Endothelial cell of umbilical vein (primary cell): ENCODE data around the gene THSD4. TPM values are rescaled to one million over a fixed set of nuclear protein-coding genes. Genes with fewer than 3 reads are reported as not detected.

Source experiments
- BruUV-seq: library from RNA; stranded (reverse); fragments of 400-500 nt; replicated peaks from 2 replicates; lab custom pipeline; 2021; lab: Mats Ljungman, UMichigan
- CTCF ChIA-PET: fragments of 300-600, 350-600 bp; sonication (Branson Sonifier 250); formaldehyde crosslinking; loops from one replicate; lab custom pipeline; 2021; ENCODE audit warnings: antibody characterized with exemption, inconsistent platforms; lab: Charles Lee
- POLR2A ChIA-PET: fragments of 300-600, 350-600 bp; sonication (Branson Sonifier 250); formaldehyde crosslinking; loops from one replicate; lab custom pipeline; 2021; ENCODE audit warnings: antibody characterized with exemption, inconsistent platforms; lab: Charles Lee
- DNase-seq: peaks from one replicate; pipeline ENCODE4 v3.0.0-alpha.2; 2011; ENCODE audit warnings: low read depth, low spot score
- FAIRE-seq: peaks from 2 replicates; lab custom pipeline; 2011; peaks lifted over from hg19 to GRCh38; lab: Jason Lieb, UNC
- H2AFZ ChIP-seq: 2 replicates; pipeline ENCODE4 v1.6.0; 2012; ENCODE audit warnings: low read depth, low read length, control low read depth, inconsistent platforms
- H3K27ac ChIP-seq: 2 replicates; pipeline ENCODE4 v1.5.1; 2011; ENCODE audit warnings: low read depth, mild to moderate bottlenecking, control low read depth, low read length, moderate library complexity; ENCODE audit not compliant: insufficient read depth
- H3K27me3 ChIP-seq, 2 experiments: 2 replicates each; pipeline versions ENCODE4 v1.6.0 to v1.6.1; 2011; ENCODE audit warnings: low read length in 2 of 2, mixed read lengths in 1 of 2; ENCODE audit not compliant: control insufficient read depth in 2 of 2, insufficient read depth in 2 of 2
- H3K36me3 ChIP-seq, 2 experiments: 2 replicates in 1 of 2; 3 replicates in 1 of 2; pipeline ENCODE4 v1.5.1; 2011; ENCODE audit warnings: low read length in 2 of 2, mild to moderate bottlenecking in 1 of 2, moderate library complexity in 1 of 2; ENCODE audit not compliant: control insufficient read depth in 2 of 2, insufficient read depth in 2 of 2; ENCODE audit errors: extremely low read depth in 1 of 2
- H3K4me1 ChIP-seq: 3 replicates; pipeline ENCODE4 v1.5.1; 2011; ENCODE audit warnings: mild to moderate bottlenecking, low read length; ENCODE audit not compliant: control insufficient read depth, insufficient read depth; ENCODE audit errors: extremely low read depth
- H3K4me2 ChIP-seq: 2 replicates; pipeline ENCODE4 v1.6.1; 2011; ENCODE audit warnings: low read length, control low read depth, mixed read lengths; ENCODE audit not compliant: insufficient read depth
- H3K4me3 ChIP-seq, 3 experiments: fragments of 200-600 bp in 1 of 3; sonication (generic), shearing (Covaris generic) in 1 of 3; replicated peaks in 1 of 3; 2 replicates each; pipeline ENCODE4 v1.5.1; 2011 to 2016; ENCODE audit warnings: control low read depth in 3 of 3, low read length in 3 of 3, mild to moderate bottlenecking in 2 of 3, inconsistent platforms in 1 of 3, low read depth in 1 of 3, moderate library complexity in 1 of 3; ENCODE audit not compliant: insufficient read depth in 1 of 3
- H3K79me2 ChIP-seq: 2 replicates; pipeline ENCODE4 v1.6.0; 2012; ENCODE audit warnings: low read length, inconsistent platforms; ENCODE audit not compliant: control insufficient read depth, insufficient read depth
- H3K9ac ChIP-seq: replicated peaks from 2 replicates; pipeline ENCODE3; 2011; ENCODE audit warnings: low read length, control low read depth; ENCODE audit not compliant: insufficient read depth; ENCODE audit errors: extremely low read depth
- H3K9me1 ChIP-seq: replicated peaks from 3 replicates; pipeline ENCODE4 v1.6.0; 2011; ENCODE audit warnings: mild to moderate bottlenecking, low read length; ENCODE audit not compliant: control insufficient read depth, insufficient read depth; ENCODE audit errors: extremely low read depth
- H3K9me3 ChIP-seq: replicated peaks from 2 replicates; pipeline ENCODE4 v1.5.1; 2012; ENCODE audit warnings: low read length, inconsistent platforms; ENCODE audit not compliant: control insufficient read depth, insufficient read depth
- H4K20me1 ChIP-seq: replicated peaks from 2 replicates; pipeline ENCODE3; 2011; ENCODE audit warnings: mild to moderate bottlenecking, low read length; ENCODE audit not compliant: control insufficient read depth, insufficient read depth; ENCODE audit errors: extremely low read depth
- CTCF ChIP-seq, 2 donors: IDR thresholded peaks; 1 replicate in 1 of 2; 2 replicates in 1 of 2; pipeline ENCODE4 v1.5.1; 2011; ENCODE audit warnings: low read length in 2 of 2, mild to moderate bottlenecking in 2 of 2, moderate library complexity in 2 of 2, control low read depth in 1 of 2, inconsistent platforms in 1 of 2, low read depth in 1 of 2; ENCODE audit not compliant: insufficient read depth in 1 of 2; ENCODE audit errors: extremely low read depth in 1 of 2
- EZH2 ChIP-seq: IDR thresholded peaks from 2 replicates; pipeline ENCODE4 v1.6.1; 2012; ENCODE audit warnings: borderline replicate concordance, low read depth, mild to moderate bottlenecking, moderate library complexity, low read length, inconsistent platforms; ENCODE audit not compliant: severe bottlenecking
- FOS ChIP-seq: IDR thresholded peaks from 2 replicates; pipeline ENCODE4 v1.6.1; 2011; ENCODE audit warnings: mild to moderate bottlenecking, low read length, moderate library complexity, borderline replicate concordance; ENCODE audit not compliant: insufficient read depth
- GATA2 ChIP-seq: IDR thresholded peaks from 2 replicates; pipeline ENCODE4 v1.7.0; 2011; ENCODE audit warnings: low read depth, mild to moderate bottlenecking, moderate library complexity, mixed read lengths, low read length; ENCODE audit not compliant: insufficient read length, insufficient read depth
- JUN ChIP-seq: IDR thresholded peaks from 2 replicates; pipeline ENCODE4 v1.6.1; 2011; ENCODE audit warnings: borderline replicate concordance, low read depth; ENCODE audit not compliant: insufficient read length, insufficient read depth
- MYC ChIP-seq: IDR thresholded peaks from one replicate; pipeline ENCODE4 v1.6.1; 2011; ENCODE audit warnings: mild to moderate bottlenecking, low read depth, low read length
- POLR2A ChIP-seq: IDR thresholded peaks from 2 replicates; pipeline ENCODE4 v1.6.1; 2012; ENCODE audit warnings: low read depth, mild to moderate bottlenecking, control low read depth, low read length
- POLR2AphosphoS5 ChIP-seq: IDR thresholded peaks from 2 replicates; pipeline ENCODE4 v1.6.1; 2012; ENCODE audit warnings: low read depth, mild to moderate bottlenecking, control low read depth, low read length, moderate library complexity; ENCODE audit not compliant: insufficient read depth
- dilution Hi-C: fragments of 300-500 bp; cut with MboI; formaldehyde crosslinking; loops from one replicate; pipeline ENCODE4 v1.15.0; 2019; ENCODE audit warnings: low sequenced_read_pairs; ENCODE audit not compliant: extremely low pct_ligation_motif_present
- intact Hi-C: fragments of 100-400 bp; cut with micrococcal nuclease; formaldehyde crosslinking; loops from one replicate; pipeline ENCODE4 v1.10.0; 2022
- polyA plus RNA-seq, 4 experiments: library from polyadenylated mRNA; depleted of rRNA in 3 of 4; stranded (reverse) in 3 of 4; unstranded in 1 of 4; fragments of >200 nt; gene quantifications; 2 replicates each; pipeline versions ENCODE4 v1.2.1 to v1.2.3, GENCODE V29; 2011 to 2012; ENCODE audit warnings: missing spikeins in 1 of 4
- total RNA-seq: library from RNA; stranded (reverse); gene quantifications from 2 replicates; pipeline ENCODE4 v1.2.3, GENCODE V29; 2021
- TF ChIP-seq, protein P1 (sequence below): IDR thresholded peaks from 2 replicates; pipeline ENCODE4 v1.6.1; 2011; ENCODE audit not compliant: insufficient read depth, insufficient read length

THSD4 gene
- total and polyA plus RNA-seq, 2 donors (not counting 3 experiments of a cell fraction or from before 2014, with no cell fraction given): 9.9 to 25.4 TPM

DNA sequence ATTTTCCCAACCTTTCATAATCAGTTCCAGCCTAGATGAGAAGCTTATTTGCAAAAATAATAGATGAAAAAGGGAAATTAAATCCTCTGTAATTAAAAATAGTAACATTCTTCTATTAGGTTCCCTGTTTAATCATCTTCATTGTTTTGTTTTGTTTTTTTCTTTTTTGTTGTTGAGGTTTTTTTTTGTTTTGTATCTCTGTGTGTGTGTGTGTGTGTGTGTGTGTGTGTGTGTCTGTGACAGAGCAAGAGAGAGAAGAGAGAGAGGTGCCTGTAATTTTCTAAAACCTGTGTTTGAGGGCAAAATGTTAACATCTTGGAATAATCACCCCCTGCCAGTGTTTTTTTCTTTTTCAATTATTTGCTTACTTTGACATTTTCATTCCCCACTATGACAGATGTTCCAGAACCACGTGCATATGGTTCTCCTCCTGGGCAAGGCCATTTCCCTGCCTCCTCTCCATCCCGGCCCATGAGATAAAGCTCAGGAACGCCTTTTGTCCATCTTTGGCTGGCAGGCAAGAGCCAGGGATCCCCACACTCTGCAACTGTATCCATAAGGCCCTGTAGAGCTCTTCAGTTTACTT, 573.3 kb downstream of the THSD4 start:
- Histone ChIP-seq H3K9me3 (no peaks in the 10 kb centered on the region), H3K79me2 (no peaks in the 10 kb centered on the region), H3K9me1 (no peaks in the 10 kb centered on the region), H3K36me3 (no peaks in the 10 kb centered on the region), H3K9ac (no peak overlapping the region), H2AFZ (no peak overlapping the region), H3K4me2 (no peak overlapping the region), H3K4me3 (no peak overlapping the region), H4K20me1 (no peaks in the 10 kb centered on the region), H3K27ac (no peak overlapping the region), H3K4me1 (no peaks in the 10 kb centered on the region), H3K27me3 (peaks cover 0 to 12% of the 10 kb centered on the region in 2 experiments)
- ChIA-PET CTCF (interaction anchor here (0.6 to 1.6 kb wide), 2 partner anchors 12 to 55 kb away, joined by 3 to 5 read pairs; no protein-coding TSS in a partner anchor), POLR2A (no interaction called here)
- dilution Hi-C loops (no loop called here), intact Hi-C loops (no loop called here)
- TF ChIP-seq JUN (no peak), CTCF (IDR thresholded peaks at IDR 0.05; ENCODE audit: extremely low read depth in 1 of 2, insufficient read depth in 1 of 2, low read depth in 1 of 2, low read length in 2 of 2) (no peak), MYC (no peak)
- BruUV-seq: no TSS peak
- FAIRE-seq (no peak), DNase-seq (no peak)

- ChIA-PET CTCF (no interaction called here), POLR2A (no interaction called here)
- Histone ChIP-seq H3K4me3 (no peak overlapping the region), H3K79me2 (no peaks in the 10 kb centered on the region), H3K27me3 (peaks cover 0 to 12% of the 10 kb centered on the region in 2 experiments), H3K27ac (no peak overlapping the region), H3K4me2 (no peak overlapping the region), H3K9me1 (no peaks in the 10 kb centered on the region), H3K9me3 (no peaks in the 10 kb centered on the region), H3K9ac (no peak overlapping the region), H4K20me1 (no peaks in the 10 kb centered on the region), H3K36me3 (no peaks in the 10 kb centered on the region), H2AFZ (no peak overlapping the region), H3K4me1 (no peaks in the 10 kb centered on the region)
- dilution Hi-C loops: no loop called here
- TF ChIP-seq POLR2A (no peak), MYC (no peak), POLR2AphosphoS5 (no peak), EZH2 (no peak), CTCF (IDR thresholded peaks at IDR 0.05; ENCODE audit: extremely low read depth in 1 of 2, insufficient read depth in 1 of 2, low read depth in 1 of 2, low read length in 2 of 2) (no peak), JUN (no peak), GATA2 (no peak), FOS (no peak)
- TF ChIP-seq, protein P1, sequence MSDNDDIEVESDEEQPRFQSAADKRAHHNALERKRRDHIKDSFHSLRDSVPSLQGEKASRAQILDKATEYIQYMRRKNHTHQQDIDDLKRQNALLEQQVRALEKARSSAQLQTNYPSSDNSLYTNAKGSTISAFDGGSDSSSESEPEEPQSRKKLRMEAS: no peak
- FAIRE-seq (no peak), DNase-seq (no peak)
- intact Hi-C loops: no loop called here
- no TSS peak for BruUV-seq
Observed at GRCh38 chr15:71691081-71691457, 575.8 kb downstream of the THSD4 start.
